LoVo (cell line): ENCODE results near the gene TMEM255A.

Experiments
- DNase-seq: peaks from one replicate; pipeline ENCODE4 v3.0.0-alpha.2; 2016; ENCODE audit warnings: low spot score

The TMEM255A gene

DNA sequence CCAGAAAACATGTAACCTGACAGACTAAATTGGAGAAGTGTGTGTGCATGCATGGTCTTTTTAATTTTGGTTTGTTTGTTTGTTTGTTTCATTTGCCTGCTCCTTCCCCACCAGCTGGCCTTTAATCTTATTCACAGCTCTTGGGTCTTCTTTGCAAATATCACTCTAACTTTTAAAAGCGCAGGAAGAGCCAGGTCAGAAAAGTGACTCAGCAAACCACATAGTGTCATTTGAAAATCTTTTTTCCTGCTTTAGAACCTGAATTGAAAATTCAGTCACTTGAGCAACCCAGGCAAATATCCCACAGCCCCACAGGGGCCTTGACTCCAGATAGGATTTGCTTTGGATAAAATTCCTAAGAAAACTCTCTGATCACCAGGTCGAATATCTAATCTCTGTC is 4.6 kb downstream of the TMEM255A start:
- no peak for DNase-seq

DNA sequence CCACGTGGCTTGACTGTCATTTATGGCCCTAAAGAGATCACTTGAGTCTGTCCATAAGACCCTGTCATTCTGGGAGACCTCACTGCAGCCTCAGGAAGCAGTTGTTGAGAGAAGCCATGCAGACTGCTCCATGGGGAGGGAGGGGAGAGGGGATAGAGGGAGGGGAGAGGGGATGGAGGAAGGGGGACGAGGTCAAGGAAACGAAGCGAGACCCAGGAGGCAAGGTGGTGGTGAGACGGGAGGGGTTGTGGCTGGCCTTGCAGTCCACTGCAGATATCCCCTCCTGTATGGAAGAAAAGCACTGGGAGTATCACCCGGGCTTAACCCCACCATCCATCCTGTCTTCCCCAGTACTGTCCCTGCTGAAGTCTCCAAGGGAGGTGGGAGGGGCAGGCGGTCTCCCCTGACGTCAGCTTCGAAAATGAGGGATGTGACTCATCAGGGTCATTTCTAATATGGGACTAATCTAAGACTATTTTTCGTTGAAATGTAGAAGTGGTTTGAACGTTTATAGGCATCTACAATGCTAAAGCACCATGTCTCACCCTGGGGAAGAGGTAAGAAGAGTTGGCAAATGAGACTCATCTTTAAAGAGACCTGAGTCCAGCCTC is 5.6 kb downstream of the TMEM255A start:
- no peak for DNase-seq

DNA sequence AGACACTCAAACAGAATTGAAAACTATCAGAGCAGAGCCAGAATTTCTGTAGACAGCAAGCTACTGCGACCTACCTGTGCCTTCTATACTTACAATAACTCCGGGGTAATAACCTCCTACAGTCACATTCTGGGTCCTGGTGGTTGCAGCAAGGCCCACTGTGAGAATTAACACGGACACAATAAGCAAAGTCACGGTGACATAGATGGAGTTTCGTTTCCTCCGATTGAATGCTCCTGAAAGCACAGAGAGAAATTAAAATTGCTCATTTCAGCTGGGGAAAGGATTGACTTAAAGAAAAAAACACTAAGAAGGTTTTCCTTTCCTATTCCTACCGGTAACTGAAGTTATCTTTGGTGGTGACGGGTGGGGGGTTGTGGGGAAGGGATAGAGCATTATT is 7.0 kb downstream of the TMEM255A start:
- DNase-seq: no peak

DNA sequence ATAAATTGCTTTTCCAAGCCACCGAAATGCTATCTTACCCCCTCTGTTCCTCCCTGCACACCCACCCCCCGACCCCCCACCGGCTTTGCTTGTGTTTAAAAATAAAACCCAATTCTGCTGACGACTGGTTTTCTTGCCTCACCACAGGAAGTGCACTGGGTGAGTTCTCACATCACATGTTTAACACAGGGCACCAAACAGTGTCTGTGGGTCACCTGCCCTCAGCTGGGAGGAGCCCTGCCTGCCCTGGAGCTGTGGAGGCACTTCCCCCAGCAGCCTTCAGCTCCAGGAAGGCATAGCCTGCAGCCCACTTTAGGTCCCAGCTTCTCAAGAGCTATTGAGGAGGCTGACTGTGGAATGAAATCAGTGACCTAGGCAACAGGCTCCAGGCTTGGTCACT is 8.8 kb downstream of the TMEM255A start:
- no peak for DNase-seq

DNA sequence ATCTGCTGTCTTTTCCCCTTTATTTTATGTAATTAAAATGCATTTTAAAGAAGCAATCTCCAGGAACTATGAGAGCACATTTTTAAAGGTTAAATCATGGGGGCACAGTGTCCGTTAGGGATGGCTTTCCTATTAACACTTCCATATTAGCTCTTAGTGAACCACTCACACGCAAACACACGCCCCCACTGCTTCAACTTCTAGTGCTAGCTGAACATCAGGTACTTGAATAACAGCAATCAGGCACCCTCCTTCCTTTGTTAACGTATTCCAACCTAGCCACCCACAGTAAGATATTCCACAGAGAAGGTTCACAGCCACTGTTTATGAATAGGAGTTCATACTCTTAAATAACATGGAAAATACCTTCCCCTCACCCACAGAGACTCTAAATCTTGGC is 9.3 kb downstream of the TMEM255A start:
- DNase-seq: no peak

DNA sequence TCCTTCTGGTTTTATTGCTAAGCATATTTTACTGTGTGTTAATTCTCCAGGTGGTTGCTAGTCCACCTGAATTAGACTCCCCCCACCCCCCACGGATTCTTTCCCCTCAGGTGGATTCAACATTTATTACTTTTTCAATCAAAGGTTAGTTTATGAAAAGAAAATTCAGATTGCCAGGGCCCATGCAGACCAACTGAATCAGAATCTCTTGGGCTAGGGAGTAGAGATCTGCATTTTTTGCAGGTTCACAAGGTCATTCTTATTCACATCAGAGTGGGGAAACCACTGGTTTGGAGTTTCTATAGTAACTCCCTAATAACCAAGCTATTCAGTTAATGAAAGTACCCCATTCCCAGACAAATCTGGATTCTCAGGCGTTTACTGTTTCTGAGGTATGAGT is 9.8 kb downstream of the TMEM255A start:
- DNase-seq: no peak

DNA sequence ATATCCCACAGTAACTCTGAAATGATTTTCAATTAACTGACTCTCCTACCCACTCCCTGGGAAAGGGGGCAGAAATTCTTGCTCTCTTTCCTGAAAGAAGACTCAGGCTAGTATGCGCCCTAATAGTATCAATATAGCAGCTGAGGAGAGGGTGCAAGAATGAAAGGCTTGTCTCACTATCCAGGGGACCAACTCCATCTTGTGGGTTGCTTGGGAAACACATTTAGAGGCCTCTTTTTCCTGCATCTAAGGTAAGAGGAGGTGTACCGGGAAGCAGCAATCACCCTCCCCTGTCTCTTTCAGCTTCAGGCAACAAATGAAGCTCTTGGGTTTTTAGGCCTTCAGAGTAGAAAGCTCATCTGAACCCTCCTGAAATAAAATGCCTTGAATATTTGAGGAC is 11.3 kb downstream of the TMEM255A start:
- DNase-seq: no peak

DNA sequence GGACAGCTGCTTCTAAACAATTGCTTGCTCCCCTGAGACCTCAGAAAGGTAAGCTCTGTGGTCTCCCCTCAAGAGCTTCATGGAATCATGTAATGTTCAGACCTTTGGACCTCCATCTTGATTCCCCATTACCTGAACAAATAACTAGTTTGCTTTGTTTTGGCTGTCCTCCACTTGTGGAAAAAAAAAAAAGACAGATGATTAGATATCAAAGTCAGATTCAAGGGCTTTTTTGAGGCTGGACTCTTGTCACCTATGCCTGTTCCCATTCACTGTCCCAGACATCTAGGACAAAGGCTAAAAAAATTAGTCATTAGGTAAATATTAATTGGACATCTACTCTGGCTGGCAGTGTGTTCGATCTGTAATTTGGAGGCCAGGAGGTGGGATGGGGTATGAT is 13.3 kb downstream of the TMEM255A start:
- DNase-seq: no peak

DNA sequence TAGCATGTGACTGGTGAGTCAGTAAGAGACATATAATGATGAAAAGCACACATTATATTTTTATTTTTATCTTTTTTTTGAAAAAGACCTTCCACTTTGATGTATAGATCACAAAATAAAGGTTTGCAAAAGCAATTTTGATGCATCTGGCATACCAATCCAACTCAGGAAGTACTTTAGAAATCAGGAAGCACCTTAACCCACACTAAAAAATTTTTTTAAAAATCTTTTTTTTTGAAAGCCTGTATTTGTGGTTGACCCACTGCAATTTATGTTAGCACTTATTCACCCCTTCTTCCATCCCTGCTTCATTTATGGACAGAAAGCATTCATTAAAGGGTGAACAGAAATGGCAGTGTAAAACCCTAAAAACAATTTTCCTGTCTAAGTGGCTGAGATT is 16.6 kb downstream of the TMEM255A start:
- DNase-seq: no peak

DNA sequence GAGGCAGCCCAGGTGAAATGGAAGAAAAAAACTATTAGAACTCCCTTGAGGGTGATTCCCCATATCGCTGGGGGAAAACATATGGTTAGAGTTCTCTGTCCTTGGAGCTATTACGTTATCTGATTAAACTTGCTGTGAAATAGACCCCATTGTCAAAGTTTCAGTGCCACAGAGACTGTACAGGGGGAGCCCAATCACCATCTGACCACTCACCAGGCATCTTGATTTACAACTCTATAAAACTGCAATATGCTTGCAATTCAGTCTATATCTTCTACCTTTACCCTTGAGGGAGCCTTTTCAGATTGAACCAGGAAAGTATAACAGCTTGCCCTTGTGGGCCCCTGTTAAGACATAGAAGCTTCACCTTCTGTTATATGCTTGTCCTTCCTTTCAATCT is 18.2 kb downstream of the TMEM255A start:
- no peak for DNase-seq

DNA sequence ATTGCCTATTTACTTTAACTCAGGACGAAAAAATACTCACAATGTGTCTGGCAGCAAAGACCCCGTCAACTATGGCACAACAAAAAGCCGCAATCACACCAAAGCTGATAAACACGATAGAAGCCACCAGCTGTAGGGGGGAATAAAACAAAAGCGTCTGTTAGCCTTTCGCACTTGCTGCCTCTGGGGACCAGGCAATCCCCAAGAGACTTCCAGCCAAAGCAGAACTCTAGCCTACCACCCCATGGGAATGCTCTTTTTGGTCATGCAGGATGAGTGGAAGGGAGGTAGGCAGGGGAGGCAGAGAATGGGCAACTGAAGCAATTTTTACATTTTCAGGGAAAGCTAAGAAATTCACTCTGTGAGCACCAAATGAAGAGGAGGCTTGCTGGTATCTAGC is 20.1 kb downstream of the TMEM255A start:
- DNase-seq: no peak

DNA sequence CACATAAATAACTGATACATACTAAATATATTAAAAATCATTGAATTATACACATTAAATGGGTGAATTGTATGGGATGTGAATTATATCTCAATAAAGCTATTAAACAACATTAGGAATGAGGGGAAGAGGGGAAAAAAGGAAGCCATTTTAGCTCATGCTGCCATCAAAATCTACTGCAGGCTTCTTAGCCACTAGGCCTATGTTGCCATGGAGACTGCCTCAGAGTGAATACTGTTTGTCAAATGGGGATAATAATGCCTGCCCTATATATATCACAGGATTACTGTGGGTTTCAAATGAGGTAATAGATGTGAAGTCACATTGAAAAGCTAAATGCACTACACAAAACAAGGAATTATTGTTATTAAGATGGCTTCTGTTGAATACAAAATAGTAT is 21.2 kb downstream of the TMEM255A start:
- no peak for DNase-seq

DNA sequence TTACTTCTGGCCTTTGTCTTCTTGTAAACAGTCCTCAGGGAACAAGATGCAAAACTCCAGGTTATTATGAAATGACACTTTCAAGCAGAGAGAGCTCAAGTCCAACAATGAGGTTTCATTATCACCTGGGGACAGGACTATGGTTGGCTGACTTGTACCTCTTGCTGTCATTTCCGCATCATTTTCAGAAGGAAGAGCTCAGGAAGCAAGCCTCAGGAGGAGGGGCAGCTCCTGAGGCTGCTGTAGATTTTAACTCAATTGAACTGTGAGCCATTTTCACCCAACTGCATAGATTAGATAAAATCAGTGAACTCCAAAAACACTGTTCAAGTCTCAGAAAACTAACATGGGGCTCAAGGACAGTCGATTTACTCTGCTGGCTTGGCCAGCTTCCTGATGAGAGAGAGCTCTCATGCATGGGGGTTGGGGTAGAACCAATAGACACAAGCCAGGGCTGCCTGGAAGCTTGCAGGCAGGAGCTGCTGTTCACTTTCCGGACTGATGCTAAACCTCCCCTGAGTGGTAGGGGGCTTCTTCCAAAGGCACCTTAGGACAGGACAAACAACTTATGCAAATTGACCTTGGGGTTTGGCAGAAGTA is 23.6 kb downstream of the TMEM255A start:
- no peak for DNase-seq

DNA sequence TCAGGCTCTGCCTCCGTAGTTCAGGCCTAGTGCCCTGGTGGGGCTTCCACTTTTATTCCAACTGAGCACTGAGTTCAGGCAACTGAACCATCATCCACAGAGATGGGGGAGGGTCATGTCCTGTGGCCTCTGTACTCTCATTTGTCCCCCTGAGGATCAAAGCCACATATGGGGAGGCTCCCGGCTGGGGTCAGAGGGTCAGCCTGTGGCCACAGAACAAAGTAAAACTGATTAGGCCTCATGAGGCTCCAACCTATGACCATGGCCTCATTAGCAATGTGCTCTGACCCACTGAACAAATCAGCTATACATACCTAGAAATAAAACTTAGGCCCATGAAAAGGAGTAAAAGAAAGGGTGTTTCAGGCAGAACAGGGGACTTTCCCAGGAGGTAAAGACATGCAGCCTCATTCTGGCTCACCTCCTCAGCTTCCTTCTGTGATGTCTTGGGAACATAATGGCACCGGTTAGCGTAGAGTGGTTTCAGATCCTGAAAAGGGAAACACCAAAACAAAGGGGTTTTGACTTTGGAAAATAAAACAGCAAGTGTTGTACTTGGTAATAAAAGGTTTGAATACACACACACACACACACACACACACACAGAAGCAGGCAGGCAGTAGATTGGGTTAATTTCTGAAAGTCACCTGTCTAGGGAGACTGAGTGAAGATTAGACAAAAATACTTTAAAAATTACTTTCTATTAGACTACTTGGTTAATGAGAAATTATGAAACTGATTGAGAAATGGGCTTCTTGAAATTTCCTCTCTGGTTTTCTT is 24.3 kb downstream of the TMEM255A start:
- no peak for DNase-seq

DNA sequence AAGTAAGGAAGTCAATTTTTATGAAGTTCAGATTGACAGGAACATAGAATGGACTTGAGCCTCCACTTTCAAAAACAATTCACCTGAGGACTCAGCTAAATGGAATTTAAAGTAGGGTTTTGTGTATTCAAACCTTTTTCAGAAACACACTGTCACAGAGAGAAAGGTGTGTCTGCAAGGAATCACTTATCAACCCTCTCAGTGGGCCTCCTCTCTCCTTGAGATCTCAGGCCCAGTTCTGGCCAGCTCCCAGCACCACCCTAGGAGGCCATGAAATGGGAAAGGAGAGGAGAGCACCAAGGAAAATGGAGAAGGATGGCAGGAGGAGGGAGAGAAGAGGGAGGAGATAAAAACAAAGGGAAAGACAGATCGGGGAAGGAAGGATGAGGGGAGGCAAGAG is 28.6 kb downstream of the TMEM255A start:
- DNase-seq: no peak

DNA sequence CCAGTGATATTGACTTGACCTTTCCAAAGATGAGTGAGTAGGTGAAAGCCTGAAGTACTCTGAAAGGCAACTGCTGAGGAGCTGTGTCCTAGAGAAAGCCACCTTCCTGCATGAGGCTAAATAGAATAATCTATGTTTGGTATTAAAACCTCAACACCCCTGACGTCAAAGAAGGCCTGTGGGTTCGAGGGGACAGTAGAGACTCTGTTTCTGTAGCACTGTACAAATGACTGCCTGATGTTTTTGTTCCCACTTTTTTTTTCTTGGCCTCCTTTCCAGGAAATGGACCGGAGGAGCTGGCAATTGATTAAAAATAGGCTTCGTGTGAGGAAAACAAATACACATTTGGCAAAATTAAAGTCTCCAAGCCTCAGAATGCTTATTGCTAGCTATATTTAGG is 29.5 kb downstream of the TMEM255A start:
- DNase-seq: no peak

DNA sequence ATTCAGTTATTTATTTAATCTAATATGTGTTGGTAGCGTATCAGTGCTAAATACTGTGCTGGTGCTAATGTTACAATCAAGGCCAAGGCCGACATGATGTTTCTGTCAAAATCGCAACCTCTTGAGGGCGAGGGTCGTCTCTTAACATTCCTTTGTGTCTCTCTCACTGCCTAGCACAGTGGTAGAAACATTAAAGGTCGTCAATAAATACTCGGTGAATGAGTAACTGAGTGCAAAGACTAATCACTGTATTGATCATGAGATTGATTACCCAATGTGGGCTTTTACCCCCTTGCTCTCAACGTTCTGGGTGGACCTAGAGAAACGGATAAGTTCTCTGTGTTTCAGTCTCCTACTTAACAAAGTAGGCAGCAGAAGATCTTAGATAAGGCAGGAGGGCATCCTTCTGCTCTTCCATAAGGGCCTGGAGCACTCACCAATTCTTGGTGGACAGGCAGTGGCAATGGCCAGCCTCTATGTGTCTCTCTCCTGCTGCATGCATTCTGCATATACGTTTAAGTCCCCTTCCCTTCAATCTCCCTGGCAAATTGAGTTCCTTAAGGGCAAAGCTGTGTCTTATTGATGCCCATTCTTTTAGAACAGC is 30.1 kb downstream of the TMEM255A start:
- DNase-seq: no peak

DNA sequence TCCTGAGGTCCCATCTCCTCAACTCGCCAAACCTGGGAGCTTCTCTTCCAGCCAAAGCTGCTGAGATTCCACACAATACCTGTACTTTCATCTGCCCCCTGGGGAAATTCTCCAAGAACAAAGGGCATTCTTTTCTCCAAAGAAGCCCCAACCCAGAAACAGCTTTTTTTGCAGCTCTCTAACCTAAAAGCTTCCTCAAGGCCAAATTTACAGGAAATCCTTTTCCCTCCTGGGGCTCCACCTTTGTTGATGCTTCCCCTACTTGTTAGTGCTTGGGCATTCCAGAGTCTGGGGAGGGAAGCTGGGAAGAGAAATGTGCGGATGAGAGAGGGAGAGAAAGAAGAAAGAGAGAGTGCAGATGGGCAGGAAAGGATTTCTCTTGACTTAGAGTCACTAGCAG is 36.3 kb downstream of the TMEM255A start:
- no peak for DNase-seq

DNA sequence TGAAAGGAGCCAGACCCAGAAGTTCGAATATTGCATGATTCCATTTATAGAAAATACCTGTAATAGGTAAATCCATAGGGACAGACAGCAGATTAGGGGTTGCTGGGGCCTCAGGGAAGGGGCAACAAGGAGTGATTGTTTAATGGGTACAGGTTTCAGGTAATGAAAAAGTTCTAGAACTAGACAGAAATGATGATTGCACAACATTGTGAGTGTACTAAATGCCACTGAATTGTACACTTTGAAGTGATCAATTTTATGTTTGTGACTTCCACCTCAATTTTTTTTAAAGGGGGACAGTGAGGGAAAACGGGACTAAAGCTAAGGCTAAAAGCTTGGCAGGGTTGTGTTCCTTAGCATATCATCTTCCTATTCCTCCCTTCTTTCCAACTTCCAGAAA is 37.1 kb downstream of the TMEM255A start:
- no peak for DNase-seq

DNA sequence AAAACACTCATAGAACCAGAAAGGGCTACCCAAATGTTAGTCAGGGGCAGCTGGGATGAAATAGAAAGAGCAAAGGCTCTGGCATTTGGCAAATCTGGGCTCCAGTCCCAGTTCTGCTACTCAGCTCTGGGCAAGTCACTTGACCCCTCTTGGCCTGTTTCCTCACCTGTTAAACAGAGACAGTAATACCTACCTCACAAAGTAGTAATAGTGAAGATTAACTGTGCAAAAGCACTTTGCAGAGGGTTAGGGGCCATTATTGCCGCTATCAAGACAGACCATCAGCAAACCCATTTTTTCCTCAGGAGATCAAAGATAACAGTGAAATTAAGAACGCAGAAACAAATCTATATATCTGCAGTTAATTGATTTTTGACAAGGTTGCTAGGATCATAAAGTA is 40.0 kb downstream of the TMEM255A start:
- no peak for DNase-seq

DNA sequence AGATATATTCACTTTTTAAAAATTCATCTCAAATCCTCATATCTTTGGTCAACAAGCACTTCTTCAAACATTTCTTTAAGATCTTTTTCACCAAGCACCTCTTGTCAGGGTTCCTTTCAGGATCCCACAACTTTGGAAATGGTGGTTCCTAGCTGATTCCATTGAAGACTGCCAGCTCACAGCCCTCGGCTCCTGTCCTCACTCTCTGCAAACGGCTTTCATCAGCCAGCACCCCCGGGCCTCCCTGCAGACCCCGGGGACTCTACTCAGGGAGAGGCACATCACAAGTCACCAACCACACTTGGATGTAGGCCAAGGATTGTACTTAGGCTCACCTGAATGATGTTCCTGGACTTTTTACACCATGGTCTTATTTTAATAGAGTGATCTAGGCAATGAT is 40.7 kb downstream of the TMEM255A start:
- DNase-seq: no peak

DNA sequence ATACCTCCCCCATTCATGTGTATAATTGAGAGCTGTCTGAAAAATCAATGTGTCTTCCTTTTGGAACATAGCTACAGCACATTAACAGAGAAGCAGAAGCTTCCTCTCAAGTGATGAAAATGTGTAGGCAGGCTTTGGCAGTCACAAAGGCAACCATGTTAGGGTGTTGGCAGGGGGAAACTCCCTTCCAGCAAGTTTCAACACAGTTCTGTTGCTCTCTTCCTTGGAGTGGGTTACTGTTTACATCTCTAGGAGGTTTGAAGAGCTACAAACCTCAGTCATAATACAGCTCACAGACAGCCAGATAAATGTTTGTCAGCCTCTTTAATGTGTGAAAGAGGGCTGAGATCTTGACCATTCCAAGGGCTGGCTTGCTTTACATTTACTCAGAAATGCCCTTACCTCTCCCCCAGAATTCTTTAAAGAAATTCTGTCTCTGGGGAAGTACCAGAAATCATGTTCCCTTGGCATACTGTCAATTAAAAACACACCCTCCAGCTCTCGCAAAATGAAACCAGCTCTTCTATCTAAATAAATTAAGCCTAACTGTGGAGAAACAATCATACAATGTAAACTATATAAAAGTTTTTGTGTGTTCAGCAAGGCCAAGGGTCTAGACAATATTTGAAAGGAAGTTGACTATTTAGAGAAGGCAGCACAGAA is 41.8 kb downstream of the TMEM255A start:
- no peak for DNase-seq

DNA sequence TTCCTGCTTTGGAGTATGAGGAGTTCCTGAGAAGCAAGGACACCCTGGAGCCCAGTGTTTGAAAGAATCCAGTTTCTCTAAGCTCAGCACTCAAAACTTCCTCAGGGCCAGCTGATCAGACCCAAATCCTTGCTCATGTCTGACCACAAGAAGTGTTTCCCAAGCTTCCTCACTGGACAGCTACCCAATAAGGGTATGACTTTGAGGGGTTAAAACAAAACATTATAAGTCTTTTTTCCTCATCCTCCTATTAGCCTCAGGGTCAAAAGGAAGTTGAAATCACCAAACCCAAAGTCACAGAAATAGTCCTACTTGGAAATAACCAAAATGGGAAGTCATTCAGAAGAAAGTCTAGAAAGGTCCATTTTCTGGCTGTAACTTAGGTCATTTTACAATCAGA is 46.9 kb downstream of the TMEM255A start:
- no peak for DNase-seq
